IPS-NIHi7 (cell line): ENCODE data around the gene ZBTB1.
A peak's percentile ranks its signal among the peaks of the same experiment; 100 is the strongest.
"Not testable (repeated sequence)": the region's sequence is repeated elsewhere in the genome, so short reads cannot be mapped to it uniquely, and the experiment has no call there.

Experiments used
- DNase-seq: peaks from one replicate; pipeline ENCODE4 v3.0.0; 2012; ENCODE audit warnings: mixed read lengths; ENCODE audit errors: extremely low spot score

The ZBTB1 gene

DNA sequence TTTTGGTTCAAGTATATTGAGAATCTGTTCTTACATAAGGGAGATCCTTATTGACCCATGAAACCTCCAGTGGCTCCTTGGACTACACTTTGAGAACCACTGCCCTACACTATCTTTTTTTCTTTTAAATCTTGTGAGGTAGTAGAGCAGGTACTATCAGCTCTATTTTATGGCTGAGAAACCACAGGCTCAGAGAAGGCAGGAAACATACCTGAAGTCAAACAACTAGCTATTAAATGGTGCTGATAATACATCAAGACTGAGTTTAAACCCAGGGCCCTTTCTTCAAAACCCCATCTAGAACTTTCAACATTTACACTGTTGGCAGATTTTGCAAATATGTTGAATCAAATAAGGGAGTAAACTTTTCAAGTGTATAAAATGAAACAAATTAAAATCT lies 7.8 kb upstream of the ZBTB1 start:
- DNase-seq, result no peak

GRCh38 chr14:64500088-64500487 lies 4.5 kb upstream of the ZBTB1 start:
- DNase-seq, result no peak

GRCh38 chr14:64501411-64502171 lies 3.0 kb upstream of the ZBTB1 start:
- peak; percentile 13 for DNase-seq

DNA sequence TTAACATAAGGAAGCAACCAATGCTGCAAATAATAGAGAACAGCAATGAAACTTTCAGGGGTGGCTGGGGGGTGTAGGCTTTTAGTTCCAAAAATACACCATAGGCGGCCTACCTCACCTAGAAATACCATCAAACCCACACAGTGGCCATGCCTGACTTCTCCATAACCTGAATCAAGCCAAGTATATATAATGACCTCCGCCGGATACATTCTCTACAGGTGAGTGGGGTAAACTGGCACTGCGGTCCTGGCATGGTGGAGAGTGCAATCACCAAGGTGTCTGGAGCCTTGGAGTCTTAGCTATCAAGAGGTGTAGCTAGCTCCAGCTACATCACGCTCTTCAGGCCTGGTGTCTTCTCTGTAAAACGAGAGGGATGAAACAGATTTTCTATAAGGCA lies 2.1 kb upstream of the ZBTB1 start:
- no peak for DNase-seq

DNA sequence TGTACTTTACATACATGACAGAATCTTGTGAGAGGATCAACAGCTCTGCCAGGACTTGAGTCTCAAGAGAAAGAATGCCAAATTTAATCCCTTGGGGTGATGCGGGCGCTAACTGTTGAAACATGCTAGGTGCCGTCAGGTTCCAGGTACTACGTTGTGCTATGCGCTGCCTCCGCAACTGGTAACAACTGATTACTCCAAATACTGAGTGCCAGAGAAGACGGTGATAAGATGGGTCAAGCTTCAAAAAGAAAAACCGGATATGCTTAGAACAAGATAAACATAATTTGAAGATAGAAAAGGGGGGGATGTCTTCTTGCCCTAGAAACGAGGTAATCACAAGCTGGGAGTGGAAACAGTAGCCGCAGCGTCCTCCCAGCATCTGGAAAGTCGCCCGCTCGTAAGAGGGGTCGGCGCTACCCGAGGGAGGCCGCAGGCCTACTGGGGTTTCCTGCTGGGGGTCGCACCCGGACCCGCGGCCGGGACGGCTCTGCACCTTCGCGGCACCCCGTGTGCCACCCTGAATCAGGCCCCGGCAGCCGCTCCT lies 1.6 kb upstream of the ZBTB1 start:
- no peak for DNase-seq

DNA sequence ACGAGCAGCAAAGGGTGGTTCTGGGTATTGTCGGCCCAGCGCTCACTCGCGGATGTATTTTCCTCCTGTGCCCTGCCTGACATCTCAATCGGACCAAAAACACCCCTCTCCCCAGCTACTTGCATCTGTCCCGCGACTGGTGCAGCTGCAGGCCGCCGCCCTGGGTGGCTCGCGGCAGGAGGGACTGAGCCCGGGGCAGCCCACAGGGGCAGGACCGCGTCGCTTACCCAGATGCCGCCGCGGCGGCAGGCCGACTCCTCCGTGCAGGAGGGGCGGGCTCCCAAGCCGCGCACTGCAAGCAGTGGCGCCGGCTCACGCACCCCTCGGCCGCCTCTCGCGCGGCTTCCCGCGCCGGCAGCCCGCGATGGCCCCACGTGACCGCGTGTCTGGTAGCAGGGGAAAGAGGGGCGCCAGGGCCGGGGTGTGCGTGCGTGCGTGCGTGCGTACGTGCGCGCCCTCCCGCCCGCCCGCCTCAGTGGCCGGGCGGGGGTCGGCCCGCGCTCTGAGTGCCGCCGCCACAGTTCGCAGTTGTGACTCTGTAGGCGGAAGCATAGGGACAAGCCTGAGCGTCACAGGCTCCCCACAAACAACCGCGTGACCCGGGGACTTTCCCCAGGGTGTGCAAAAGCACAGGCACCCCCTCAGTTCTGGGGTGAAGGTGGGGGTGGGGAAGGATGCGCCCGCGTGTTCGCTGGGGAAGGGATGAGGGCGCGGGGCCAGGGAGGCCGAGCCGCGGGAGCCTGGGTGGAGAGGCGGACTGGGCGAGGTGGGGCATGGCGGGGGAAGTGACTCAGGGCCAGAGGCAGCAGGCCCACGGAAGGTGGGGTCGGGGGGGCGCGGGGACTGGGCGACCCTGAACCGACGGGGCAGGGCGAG lies 898 bp upstream of the ZBTB1 start, which contains the start of gene ZBTB25:
Gene ZBTB25, minus strand, starts transcription at position 405 of the 876 bp plus-strand sequence. CDS start 13,305 bp downstream, outside the sequence.
- peak; percentile 81 for DNase-seq

GRCh38 chr14:64504897-64505794 lies 576 bp downstream of the ZBTB1 start:
- peak; percentile 80 for DNase-seq

GRCh38 chr14:64506721-64507120 lies 2.2 kb downstream of the ZBTB1 start:
- no peak for DNase-seq

DNA sequence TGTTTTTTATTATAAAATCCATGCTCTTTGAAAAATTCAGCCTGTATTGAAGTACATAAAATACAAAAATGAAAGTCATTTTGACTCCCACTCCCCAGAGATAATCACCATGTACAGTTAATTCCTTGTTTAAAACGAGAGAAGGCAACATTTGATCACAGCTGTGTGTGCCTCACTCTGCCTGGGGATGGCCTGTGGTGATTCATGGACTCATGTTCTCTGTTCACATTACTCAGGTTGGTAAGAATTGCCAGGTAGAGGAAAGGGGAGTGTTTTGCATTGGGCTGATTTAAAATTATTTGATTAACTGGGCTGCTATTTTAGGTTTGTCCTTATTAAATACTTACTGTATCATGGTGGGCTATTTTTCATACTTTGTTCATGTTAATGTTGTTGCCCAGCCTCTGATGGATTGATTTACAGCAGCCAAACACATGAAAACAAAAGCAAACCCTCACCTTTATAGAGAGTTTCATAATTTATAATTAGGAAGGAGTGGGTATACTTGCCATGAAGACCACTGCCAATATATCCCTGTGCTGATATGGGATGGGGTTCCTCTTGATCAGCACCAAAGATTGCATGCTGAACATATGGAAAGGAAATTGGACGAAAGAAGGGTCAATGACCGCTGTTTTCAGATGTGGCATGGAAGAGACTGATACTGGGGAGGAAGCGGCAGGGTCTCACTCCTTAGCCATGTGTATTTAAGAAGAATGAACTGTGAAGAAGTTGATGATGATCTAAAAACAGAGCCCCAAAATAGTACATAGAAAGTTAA lies 3.0 kb downstream of the ZBTB1 start:
- DNase-seq, result no peak

DNA sequence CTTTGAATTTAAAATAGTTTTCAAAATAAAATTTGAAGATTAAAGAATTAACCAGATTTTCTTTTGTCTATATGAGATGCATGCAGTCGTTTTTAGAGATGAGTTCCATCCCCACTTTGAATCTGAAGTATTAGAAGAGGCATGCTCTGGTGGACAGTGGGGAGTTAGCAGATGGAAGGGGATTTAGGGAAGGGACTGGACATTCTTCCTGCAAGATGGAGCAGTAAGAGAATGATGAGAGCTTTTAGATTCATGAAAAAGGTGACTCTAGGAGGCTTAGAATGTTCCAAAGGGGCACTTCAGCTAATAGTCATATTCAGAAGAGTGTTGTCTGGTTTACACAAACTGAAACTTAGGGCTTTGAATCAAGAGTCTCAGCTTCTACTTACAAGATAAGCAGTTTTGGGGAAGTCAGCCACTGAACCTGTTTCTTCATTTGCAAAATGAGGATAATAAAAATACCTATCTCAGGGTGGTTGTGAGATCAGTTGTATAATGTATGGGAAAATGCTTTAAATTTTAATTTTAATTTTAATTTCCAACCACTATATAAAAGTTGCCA lies 3.7 kb downstream of the ZBTB1 start:
- DNase-seq, result no peak

GRCh38 chr14:64509036-64509435 lies 4.5 kb downstream of the ZBTB1 start:
- no peak for DNase-seq

- DNase-seq, result peak; percentile 45
Observed at GRCh38 chr14:64510825-64511671, 6.5 kb downstream of the ZBTB1 start.

DNA sequence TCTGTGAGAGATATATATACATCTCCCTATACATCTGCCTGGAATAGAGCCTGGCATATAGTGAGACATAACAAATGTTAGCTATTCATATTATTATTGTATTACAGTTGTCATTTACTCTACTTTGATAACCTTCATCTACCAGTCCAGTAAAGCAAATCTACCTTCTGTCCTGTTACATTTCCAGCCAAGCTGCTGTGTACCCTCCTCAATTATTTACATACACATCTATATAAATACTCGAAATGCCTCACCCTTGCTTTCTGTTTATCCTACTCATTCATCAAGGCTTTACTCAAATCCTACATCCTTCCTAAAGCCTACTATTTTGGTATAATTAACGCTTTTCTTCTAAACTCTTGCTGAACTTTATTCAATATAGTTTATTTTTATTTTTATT lies 8.7 kb downstream of the ZBTB1 start:
- DNase-seq, result no peak

DNA sequence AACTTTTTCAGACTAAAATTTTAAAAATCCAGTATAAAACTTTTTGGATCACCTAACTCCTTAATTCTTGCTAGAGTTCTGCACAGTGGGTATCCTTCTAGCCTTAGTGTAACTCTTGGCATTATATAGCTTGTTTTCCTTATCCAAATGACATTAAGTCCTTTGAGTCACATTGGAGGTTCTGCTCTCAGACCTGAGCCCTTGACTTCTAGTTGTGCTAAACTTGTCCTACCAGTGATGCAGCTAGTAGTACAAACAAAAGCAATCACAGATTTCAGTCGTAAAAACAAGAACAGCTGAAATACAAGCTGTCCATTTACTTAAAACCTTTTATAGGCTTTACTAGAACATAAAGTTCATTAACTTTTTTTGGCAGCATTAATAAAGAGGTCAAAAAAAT lies 10.5 kb downstream of the ZBTB1 start:
- no peak for DNase-seq

GRCh38 chr14:64516969-64517368 lies 12.4 kb downstream of the ZBTB1 start:
- DNase-seq, result no peak

GRCh38 chr14:64517667-64518066 lies 13.1 kb downstream of the ZBTB1 start:
- not testable (repeated sequence) for DNase-seq

DNA sequence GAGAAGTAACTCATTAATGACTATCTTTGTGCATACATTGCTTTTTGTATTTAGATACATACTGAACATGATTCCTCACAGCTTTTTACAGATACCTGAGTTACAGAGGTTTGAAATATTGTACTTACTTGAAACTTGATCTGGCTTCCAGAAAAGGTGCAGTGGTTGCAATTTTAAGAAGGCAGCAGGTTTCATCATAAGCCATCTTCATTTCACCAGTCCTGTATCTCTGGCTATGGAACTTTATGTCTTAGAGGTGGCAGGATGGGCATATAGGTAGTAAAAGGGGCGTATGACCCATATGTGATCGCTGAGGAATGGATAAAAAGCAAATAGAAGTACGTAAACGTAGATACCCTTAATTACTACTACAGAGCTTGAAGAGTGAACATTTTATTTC lies 13.7 kb downstream of the ZBTB1 start:
- DNase-seq, result no peak

- no peak for DNase-seq
Observed at GRCh38 chr14:64520699-64521098, 16.1 kb downstream of the ZBTB1 start.

- no peak for DNase-seq
Observed at GRCh38 chr14:64522591-64523355, 18.2 kb downstream of the ZBTB1 start.
